HG02981 (cell line): ENCODE results near the gene TP63.
"Not testable (repeated sequence)": the region's sequence is repeated elsewhere in the genome, so short reads cannot be mapped to it uniquely, and the experiment has no call there.

Experiments used
- ATAC-seq: cut with Tn5 transposase; IDR thresholded peaks from one replicate; pipeline ENCODE4 v1.9.1; 2021; ENCODE audit warnings: mild to moderate bottlenecking, moderate library complexity; ENCODE audit not compliant: unreplicated experiment

The TP63 gene

GRCh38 chr3:189631373-189631408 lies at the start of gene TP63:
TSS of gene TP63 (plus strand) at chr3:189631389. CDS start at chr3:189631516, 127 bp downstream.
- ATAC-seq, result no peak

GRCh38 chr3:189582179-189582578 lies 49.0 kb upstream of the TP63 start:
- ATAC-seq, result no peak

- no peak for ATAC-seq
Observed at GRCh38 chr3:189584645-189585044, 46.5 kb upstream of the TP63 start.

- peak; percentile 66 for ATAC-seq
Observed at GRCh38 chr3:189586941-189587663, 44.1 kb upstream of the TP63 start.

GRCh38 chr3:189587664-189588040 lies 43.5 kb upstream of the TP63 start:
- ATAC-seq, result no peak

- ATAC-seq, result no peak
Observed at GRCh38 chr3:189588070-189588469, 43.1 kb upstream of the TP63 start.

- ATAC-seq, result no peak
Observed at GRCh38 chr3:189588475-189589178, 42.6 kb upstream of the TP63 start.

GRCh38 chr3:189589179-189589569 lies 42.0 kb upstream of the TP63 start:
- ATAC-seq, result no peak

- ATAC-seq, result no peak
Observed at GRCh38 chr3:189590223-189590622, 41.0 kb upstream of the TP63 start.

GRCh38 chr3:189593581-189593980 lies 37.6 kb upstream of the TP63 start:
- no peak for ATAC-seq

GRCh38 chr3:189596078-189596979 lies 34.9 kb upstream of the TP63 start:
- ATAC-seq, result not testable (repeated sequence)

- ATAC-seq, result no peak
Observed at GRCh38 chr3:189597918-189598317, 33.3 kb upstream of the TP63 start.

- no peak for ATAC-seq
Observed at GRCh38 chr3:189598530-189599225, 32.5 kb upstream of the TP63 start.

- ATAC-seq, result no peak
Observed at GRCh38 chr3:189602471-189602870, 28.7 kb upstream of the TP63 start.

GRCh38 chr3:189605717-189606116 lies 25.5 kb upstream of the TP63 start:
- ATAC-seq, result no peak

GRCh38 chr3:189606774-189607173 lies 24.4 kb upstream of the TP63 start:
- ATAC-seq, result no peak

GRCh38 chr3:189612641-189613040 lies 18.5 kb upstream of the TP63 start:
- not testable (repeated sequence) for ATAC-seq

- no peak for ATAC-seq
Observed at GRCh38 chr3:189613122-189613521, 18.1 kb upstream of the TP63 start.

GRCh38 chr3:189621948-189622603 lies 9.1 kb upstream of the TP63 start:
- ATAC-seq, result no peak

GRCh38 chr3:189622629-189623028 lies 8.6 kb upstream of the TP63 start:
- ATAC-seq, result no peak

- no peak for ATAC-seq
Observed at GRCh38 chr3:189624130-189624529, 7.1 kb upstream of the TP63 start.
